Neural progenitor cell (in vitro differentiated cells): ENCODE measurements around the gene PTPRN2. TPM values are rescaled to one million over a fixed set of nuclear protein-coding genes. Genes with fewer than 3 reads are reported as not detected.

Experiments
- DNase-seq: peaks from one replicate; pipeline ENCODE4 v3.0.0-alpha.2; 2016; ENCODE audit warnings: low spot score
- H2AFZ ChIP-seq: fragments of 200-600 bp; sonication (generic); replicated peaks from 2 replicates; pipeline ENCODE4 v1.6.1; 2016; ENCODE audit warnings: antibody characterized with exemption
- H3F3A ChIP-seq: fragments of 200-600 bp; sonication (generic); 2 replicates; pipeline ENCODE4 v1.6.1; 2016; ENCODE audit warnings: antibody characterized with exemption, low read depth
- H3K27ac ChIP-seq: fragments of 200-600 bp; sonication (generic); 2 replicates; pipeline ENCODE4 v1.5.1; 2016; ENCODE audit warnings: mild to moderate bottlenecking
- H3K27me3 ChIP-seq: fragments of 200-600 bp; sonication (generic); 2 replicates; pipeline ENCODE4 v1.6.1; 2016; ENCODE audit warnings: mild to moderate bottlenecking, moderate library complexity
- H3K36me3 ChIP-seq: fragments of 200-600 bp; sonication (generic); 2 replicates; pipeline ENCODE4 v1.5.1; 2016
- H3K4me1 ChIP-seq: fragments of 200-600 bp; sonication (generic); 2 replicates; pipeline ENCODE4 v1.6.1; 2016; ENCODE audit warnings: mixed run types
- H3K4me2 ChIP-seq: fragments of 200-600 bp; sonication (generic); 2 replicates; pipeline ENCODE4 v1.6.1; 2016
- H3K4me3 ChIP-seq: fragments of 200-600 bp; sonication (generic); 2 replicates; pipeline ENCODE4 v1.5.1; 2016
- H3K79me2 ChIP-seq: fragments of 200-600 bp; sonication (generic); 2 replicates; pipeline ENCODE4 v1.6.1; 2016; ENCODE audit warnings: low read depth
- H3K9ac ChIP-seq: fragments of 200-600 bp; sonication (generic); 2 replicates; pipeline ENCODE4 v1.6.1; 2016
- H3K9me3 ChIP-seq: fragments of 200-600 bp; sonication (generic); 2 replicates; pipeline ENCODE4 v1.5.1; 2016; ENCODE audit warnings: low read depth
- H4K20me1 ChIP-seq: fragments of 200-600 bp; sonication (generic); 2 replicates; pipeline ENCODE4 v1.6.1; 2016; ENCODE audit warnings: low read depth
- H3K27ac Mint-ChIP-seq: 3 replicates; pipeline ENCODE4 v1.8.0; 2021; ENCODE audit warnings: mixed read lengths
- H3K27me3 Mint-ChIP-seq: 2 replicates; pipeline ENCODE4 v1.8.0; 2022; ENCODE audit warnings: low read depth, mild to moderate bottlenecking, inconsistent platforms, moderate library complexity, mixed read lengths; ENCODE audit not compliant: insufficient read depth
- H3K36me3 Mint-ChIP-seq: 3 replicates; pipeline ENCODE4 v1.8.0; 2021; ENCODE audit warnings: mixed read lengths
- H3K4me1 Mint-ChIP-seq: 3 replicates; pipeline ENCODE4 v1.8.0; 2021; ENCODE audit warnings: mixed read lengths
- H3K4me3 Mint-ChIP-seq: 3 replicates; pipeline ENCODE4 v1.8.0; 2021; ENCODE audit warnings: mild to moderate bottlenecking, moderate library complexity, mixed read lengths
- H3K9me3 Mint-ChIP-seq: 3 replicates; pipeline ENCODE4 v1.8.0; 2020; ENCODE audit warnings: mixed read lengths
- CTCF ChIP-seq: fragments of 200-600 bp; sonication (generic); IDR thresholded peaks from 2 replicates; pipeline ENCODE4 v1.5.1; 2017; ENCODE audit warnings: antibody characterized with exemption, mild to moderate bottlenecking
- EZH2 ChIP-seq: fragments of 200-600 bp; sonication (generic); IDR thresholded peaks from 2 replicates; pipeline ENCODE4 v1.6.1; 2017; ENCODE audit warnings: antibody characterized with exemption, mild to moderate bottlenecking, moderate library complexity
- EZH2phosphoT487 ChIP-seq: fragments of 200-600 bp; sonication (generic); IDR thresholded peaks from 2 replicates; pipeline ENCODE4 v1.6.1; 2017; ENCODE audit warnings: antibody characterized with exemption
- total RNA-seq: library from RNA; depleted of rRNA; stranded (reverse); fragments of >200 nt; gene quantifications from 2 replicates; pipeline ENCODE4 v1.2.3, GENCODE V29; 2015; ENCODE audit warnings: low replicate concordance

Gene PTPRN2
- total RNA-seq, 1 donor from 2014 or later = 3.0 TPM

- no peak overlapping the region for H3K4me3 ChIP-seq
- H2AFZ ChIP-seq = no peak overlapping the region
- no peaks in the 10 kb centered on the region for H3K9me3 ChIP-seq
- H3K9ac ChIP-seq = no peak overlapping the region
- H4K20me1 ChIP-seq = no peaks in the 10 kb centered on the region
- H3K4me2 ChIP-seq = no peak overlapping the region
- H3K27me3 ChIP-seq = no peaks in the 10 kb centered on the region
- Mint-ChIP-seq H3K4me3 (no peak overlapping the region), H3K27me3 (peaks cover 8% of the 10 kb centered on the region), H3K9me3 (no peaks in the 10 kb centered on the region), H3K36me3 (no peaks in the 10 kb centered on the region), H3K27ac (no peak overlapping the region), H3K4me1 (peaks cover 21% of the 10 kb centered on the region)
- H3K36me3 ChIP-seq = no peaks in the 10 kb centered on the region
- H3K4me1 ChIP-seq = peaks cover 10% of the 10 kb centered on the region
- no peak overlapping the region for H3K27ac ChIP-seq
- peaks cover 7% of the 10 kb centered on the region for H3F3A ChIP-seq
- TF ChIP-seq EZH2phosphoT487 (no peak), EZH2 (no peak), CTCF (no peak)
- DNase-seq = no peak
- no peaks in the 10 kb centered on the region for H3K79me2 ChIP-seq
Observed at GRCh38 chr7:158263110-158263963, 324.3 kb downstream of the PTPRN2 start.

- no peak overlapping the region for H3K9ac ChIP-seq
- H3K4me3 ChIP-seq = no peak overlapping the region
- H3K36me3 Mint-ChIP-seq = no peaks in the 10 kb centered on the region
- peaks cover 7% of the 10 kb centered on the region for H3F3A ChIP-seq
- no peaks in the 10 kb centered on the region for H3K27me3 ChIP-seq
- no peaks in the 10 kb centered on the region for H4K20me1 ChIP-seq
- no peak overlapping the region for H3K4me2 ChIP-seq
- H3K79me2 ChIP-seq = no peaks in the 10 kb centered on the region
- H3K27ac ChIP-seq = no peak overlapping the region
- no peaks in the 10 kb centered on the region for H3K36me3 ChIP-seq
- H3K4me1 Mint-ChIP-seq = peaks cover 16% of the 10 kb centered on the region
- DNase-seq = no peak
- peaks cover 5% of the 10 kb centered on the region for H3K27me3 Mint-ChIP-seq
- H3K9me3 ChIP-seq = no peaks in the 10 kb centered on the region
- TF ChIP-seq EZH2 (no peak), CTCF (no peak)
- H2AFZ ChIP-seq = no peak overlapping the region
- H3K4me3 Mint-ChIP-seq = no peak overlapping the region
- no peak overlapping the region for H3K27ac Mint-ChIP-seq
- no peaks in the 10 kb centered on the region for H3K9me3 Mint-ChIP-seq
- H3K4me1 ChIP-seq = peaks cover 10% of the 10 kb centered on the region
Observed at GRCh38 chr7:158262284-158263109, 325.1 kb downstream of the PTPRN2 start.

- no peaks in the 10 kb centered on the region for H3K36me3 ChIP-seq
- no peaks in the 10 kb centered on the region for H3K79me2 ChIP-seq
- no peak overlapping the region for H3K4me3 Mint-ChIP-seq
- H3K9ac ChIP-seq = no peak overlapping the region
- H2AFZ ChIP-seq = no peak overlapping the region
- H3K9me3 ChIP-seq = no peaks in the 10 kb centered on the region
- H3K27me3 Mint-ChIP-seq = peaks cover 5% of the 10 kb centered on the region
- no peaks in the 10 kb centered on the region for H3K36me3 Mint-ChIP-seq
- no peaks in the 10 kb centered on the region for H3K27me3 ChIP-seq
- no peak overlapping the region for H3K4me3 ChIP-seq
- no peaks in the 10 kb centered on the region for H3K9me3 Mint-ChIP-seq
- peaks cover 7% of the 10 kb centered on the region for H3F3A ChIP-seq
- peak overlapping the region; percentile 43 for H3K27ac Mint-ChIP-seq
- peaks cover 10% of the 10 kb centered on the region for H3K4me1 ChIP-seq
- TF ChIP-seq EZH2 (no peak), EZH2phosphoT487 (no peak), CTCF (no peak)
- peaks cover 16% of the 10 kb centered on the region for H3K4me1 Mint-ChIP-seq
- H3K27ac ChIP-seq = no peak overlapping the region
- H3K4me2 ChIP-seq = no peak overlapping the region
- H4K20me1 ChIP-seq = no peaks in the 10 kb centered on the region
- no peak for DNase-seq
Observed at GRCh38 chr7:158261362-158262235, 326.0 kb downstream of the PTPRN2 start.
